CD4-positive, alpha-beta T cell (primary cell): ENCODE data around the gene GPR107. TPM values are rescaled to one million over a fixed set of nuclear protein-coding genes. Genes with fewer than 3 reads are reported as not detected.

Experiments
- ATAC-seq: fragments of 200-7000 bp; cut with Tn5 transposase; one replicate; pipeline ENCODE4 v1.10.0; 2022; ENCODE audit warnings: mild to moderate bottlenecking; ENCODE audit not compliant: poor library complexity
- CTCF ChIA-PET: fragments of 350-600 bp; sonication (Branson Sonifier 250); formaldehyde crosslinking; loops from one replicate; lab custom pipeline; 2021; ENCODE audit warnings: antibody characterized with exemption, inconsistent platforms; lab: Charles Lee
- POLR2A ChIA-PET: fragments of 350-600 bp; sonication (Branson Sonifier 250); formaldehyde crosslinking; loops from one replicate; lab custom pipeline; 2021; ENCODE audit warnings: antibody characterized with exemption, inconsistent platforms; lab: Charles Lee
- DNase-seq, 14 experiments: peaks; one replicate each; pipeline ENCODE4 v3.0.0-alpha.2; 2013 to 2020; ENCODE audit warnings: mixed read lengths in 2 of 14
- H3K27ac ChIP-seq, 2 donors: one replicate each; pipeline versions ENCODE4 v1.5.1 to v1.7.0; 2013; ENCODE audit warnings: low read length in 2 of 2, low read depth in 1 of 2, mild to moderate bottlenecking in 1 of 2
- H3K27me3 ChIP-seq, 2 experiments: 1 replicate in 1 of 2; 2 replicates in 1 of 2; pipeline versions ENCODE4 v1.6.1 to v1.7.0; 2013; ENCODE audit warnings: low read length in 2 of 2, control low read depth in 1 of 2, mild to moderate bottlenecking in 1 of 2, moderate library complexity in 1 of 2; ENCODE audit not compliant: insufficient read depth in 2 of 2, control insufficient read depth in 1 of 2
- H3K36me3 ChIP-seq: one replicate; pipeline ENCODE4 v1.6.1; 2013; ENCODE audit warnings: low read length, control low read depth; ENCODE audit not compliant: insufficient read depth
- H3K4me1 ChIP-seq: one replicate; pipeline ENCODE4 v1.6.1; 2013; ENCODE audit warnings: low read length, control low read depth; ENCODE audit not compliant: insufficient read depth
- H3K4me3 ChIP-seq: one replicate; pipeline ENCODE4 v1.5.1; 2013; ENCODE audit warnings: mild to moderate bottlenecking, low read length, moderate library complexity
- H3K9me3 ChIP-seq, 2 experiments: 1 replicate in 1 of 2; 2 replicates in 1 of 2; pipeline versions ENCODE4 v1.6.1 to v1.7.0; 2013; ENCODE audit warnings: low read length in 2 of 2, mild to moderate bottlenecking in 2 of 2, control low read depth in 1 of 2, moderate library complexity in 1 of 2; ENCODE audit not compliant: control insufficient read depth in 1 of 2, insufficient read depth in 1 of 2
- H3K27ac Mint-ChIP-seq: one replicate; pipeline ENCODE4 v1.8.0; 2020; ENCODE audit warnings: mixed read lengths
- H3K27me3 Mint-ChIP-seq: one replicate; pipeline ENCODE4 v1.8.0; 2021; ENCODE audit warnings: mixed read lengths
- H3K36me3 Mint-ChIP-seq: one replicate; pipeline ENCODE4 v1.8.0; 2021; ENCODE audit warnings: low read depth, mixed read lengths
- H3K4me1 Mint-ChIP-seq: one replicate; pipeline ENCODE4 v1.8.0; 2021; ENCODE audit warnings: low read depth, mixed read lengths
- H3K4me3 Mint-ChIP-seq: one replicate; pipeline ENCODE4 v1.8.0; 2020; ENCODE audit warnings: mild to moderate bottlenecking, mixed read lengths
- H3K9me3 Mint-ChIP-seq: one replicate; pipeline ENCODE4 v1.8.0; 2020; ENCODE audit warnings: mixed read lengths
- intact Hi-C, 2 experiments: fragments of 100-400 bp; cut with DNase I in 1 of 2; cut with micrococcal nuclease in 1 of 2; formaldehyde crosslinking; loops; one replicate each; pipeline versions ENCODE4 v1.15.1 to v1.9.0; 2023 to 2025; cut with DNase I, micrococcal nuclease
- total RNA-seq, 174 experiments: library from RNA in 2 of 174; stranded (reverse) in 2 of 174; gene quantifications; one replicate each; pipeline ENCODE4 v1.2.3 and lab custom pipeline; 2021 to 2026
- TF ChIP-seq, protein P1 (sequence below): fragments of 200-600 bp; IDR thresholded peaks from one replicate; pipeline ENCODE4 v1.8.0; 2022; ENCODE audit warnings: antibody characterized with exemption, mild to moderate bottlenecking

GPR107 gene
- total RNA-seq, 2 experiments from 2014 or later: 18.9 to 19.2 TPM

DNA sequence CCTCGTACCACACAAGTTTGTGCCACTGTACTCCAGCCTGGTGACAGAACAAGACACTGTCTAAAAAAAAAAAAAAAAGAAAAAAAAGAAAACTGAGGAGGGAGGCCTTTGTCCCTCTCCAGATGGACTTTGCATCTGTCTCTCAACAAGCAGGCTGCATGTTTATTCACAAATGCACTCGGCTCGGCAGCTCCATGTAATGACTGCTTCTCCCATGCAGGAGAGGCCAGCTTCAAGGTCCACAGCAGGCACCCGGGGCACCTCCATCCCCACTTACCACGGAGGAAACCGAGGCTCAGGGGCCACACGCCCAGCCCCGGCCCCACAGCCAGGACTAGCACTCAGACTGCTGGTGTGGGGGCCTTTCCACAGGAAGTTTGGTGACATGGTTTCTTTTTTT, 105.4 kb downstream of the GPR107 start:
- Histone ChIP-seq H3K27me3 (no peaks in the 10 kb centered on the region), H3K4me1 (no peaks in the 10 kb centered on the region), H3K9me3 (no peaks in the 10 kb centered on the region), H3K4me3 (no peak overlapping the region), H3K36me3 (no peaks in the 10 kb centered on the region), H3K27ac (no peak overlapping the region)
- Mint-ChIP-seq H3K27ac (no peak overlapping the region), H3K36me3 (no peaks in the 10 kb centered on the region), H3K4me3 (no peak overlapping the region), H3K27me3 (no peaks in the 10 kb centered on the region), H3K4me1 (no peaks in the 10 kb centered on the region), H3K9me3 (no peaks in the 10 kb centered on the region)
- ChIA-PET POLR2A (no interaction called here), CTCF (no interaction called here)
- intact Hi-C loops: no loop called here
- ATAC-seq: no peak
- TF ChIP-seq, protein P1, sequence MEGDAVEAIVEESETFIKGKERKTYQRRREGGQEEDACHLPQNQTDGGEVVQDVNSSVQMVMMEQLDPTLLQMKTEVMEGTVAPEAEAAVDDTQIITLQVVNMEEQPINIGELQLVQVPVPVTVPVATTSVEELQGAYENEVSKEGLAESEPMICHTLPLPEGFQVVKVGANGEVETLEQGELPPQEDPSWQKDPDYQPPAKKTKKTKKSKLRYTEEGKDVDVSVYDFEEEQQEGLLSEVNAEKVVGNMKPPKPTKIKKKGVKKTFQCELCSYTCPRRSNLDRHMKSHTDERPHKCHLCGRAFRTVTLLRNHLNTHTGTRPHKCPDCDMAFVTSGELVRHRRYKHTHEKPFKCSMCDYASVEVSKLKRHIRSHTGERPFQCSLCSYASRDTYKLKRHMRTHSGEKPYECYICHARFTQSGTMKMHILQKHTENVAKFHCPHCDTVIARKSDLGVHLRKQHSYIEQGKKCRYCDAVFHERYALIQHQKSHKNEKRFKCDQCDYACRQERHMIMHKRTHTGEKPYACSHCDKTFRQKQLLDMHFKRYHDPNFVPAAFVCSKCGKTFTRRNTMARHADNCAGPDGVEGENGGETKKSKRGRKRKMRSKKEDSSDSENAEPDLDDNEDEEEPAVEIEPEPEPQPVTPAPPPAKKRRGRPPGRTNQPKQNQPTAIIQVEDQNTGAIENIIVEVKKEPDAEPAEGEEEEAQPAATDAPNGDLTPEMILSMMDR: no peak
- DNase-seq: no peak

DNA sequence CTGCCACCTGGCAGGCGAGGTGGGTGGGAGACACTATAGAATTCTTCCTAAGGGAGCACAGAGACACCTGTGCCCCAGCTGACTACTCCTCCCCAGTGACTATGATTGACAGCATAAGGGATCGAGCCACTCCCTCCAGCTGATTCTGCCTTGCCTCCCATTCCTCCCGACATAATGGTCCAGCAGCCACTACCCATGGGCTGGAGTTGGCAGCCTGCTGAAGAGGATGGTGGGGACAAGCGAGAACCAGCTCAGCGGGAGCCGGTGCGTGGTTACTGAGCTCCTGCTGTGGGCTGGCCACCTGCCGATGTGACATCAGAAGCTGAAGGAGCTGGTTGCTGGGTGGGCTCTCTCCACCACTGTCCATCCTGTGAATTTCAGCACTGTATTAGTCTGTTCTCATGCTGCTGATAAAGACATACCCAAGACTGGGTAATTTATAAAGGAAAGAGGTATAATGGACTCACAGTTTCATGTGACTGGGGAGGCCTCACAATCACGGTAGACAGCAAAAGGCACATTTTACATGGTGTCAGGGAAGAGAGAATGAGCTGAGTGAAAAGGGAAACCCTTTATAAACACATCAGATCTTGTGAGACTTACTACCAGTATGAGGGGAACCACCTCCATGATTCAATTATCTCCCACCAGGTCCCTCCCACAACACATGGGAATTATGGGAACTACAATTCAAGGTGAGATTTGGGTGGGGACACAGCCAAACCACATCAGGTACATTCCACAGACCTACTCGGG, 106.4 kb downstream of the GPR107 start:
- POLR2A ChIA-PET: no interaction called here

DNA sequence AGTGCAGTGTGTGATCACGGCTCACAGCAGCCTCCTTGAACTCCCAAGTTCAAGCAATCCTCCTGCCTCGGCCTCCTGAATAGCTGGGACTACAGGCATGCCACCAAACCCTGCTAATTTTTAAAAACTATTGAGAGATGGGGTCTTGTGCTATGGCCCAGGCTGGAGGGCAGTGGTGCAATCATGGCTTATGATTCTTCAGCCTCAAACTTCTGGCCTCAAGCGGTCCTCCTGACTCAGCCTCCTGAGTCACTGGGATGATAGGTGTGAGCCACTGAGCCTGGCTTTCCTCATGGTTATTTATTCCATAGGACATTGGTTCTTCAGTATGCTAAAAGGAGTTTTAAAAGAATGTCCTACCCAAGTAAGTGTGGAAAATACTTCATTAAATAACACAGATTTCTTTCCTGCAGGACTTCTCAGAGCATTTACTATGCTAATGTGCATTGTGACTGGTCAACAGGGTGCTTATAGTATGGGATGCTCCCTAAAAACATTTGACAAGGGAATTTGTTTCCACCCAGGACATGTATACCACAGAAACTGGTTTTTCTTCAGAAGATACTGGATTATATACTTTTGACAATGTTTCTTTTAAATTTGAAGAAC, 107.3 kb downstream of the GPR107 start:
- intact Hi-C loops: no loop called here
- Histone ChIP-seq H3K27ac (no peak overlapping the region), H3K9me3 (no peaks in the 10 kb centered on the region), H3K36me3 (no peaks in the 10 kb centered on the region), H3K4me1 (no peaks in the 10 kb centered on the region), H3K4me3 (no peak overlapping the region), H3K27me3 (no peaks in the 10 kb centered on the region)
- H3K27me3 Mint-ChIP-seq: no peaks in the 10 kb centered on the region
- no peaks in the 10 kb centered on the region for H3K36me3 Mint-ChIP-seq
- H3K4me1 Mint-ChIP-seq: no peaks in the 10 kb centered on the region
- ChIA-PET CTCF (no interaction called here), POLR2A (no interaction called here)
- ATAC-seq (no peak), DNase-seq (no peak)
- no peaks in the 10 kb centered on the region for H3K9me3 Mint-ChIP-seq
- TF ChIP-seq, protein P1: no peak
- H3K27ac Mint-ChIP-seq: no peak overlapping the region
- no peak overlapping the region for H3K4me3 Mint-ChIP-seq

More for the DNA sequence above, 106.4 kb downstream of the GPR107 start:
- Mint-ChIP-seq H3K27me3 (no peaks in the 10 kb centered on the region), H3K9me3 (no peaks in the 10 kb centered on the region), H3K27ac (no peak overlapping the region), H3K36me3 (no peaks in the 10 kb centered on the region), H3K4me3 (no peak overlapping the region), H3K4me1 (no peaks in the 10 kb centered on the region)
- Histone ChIP-seq H3K4me1 (no peaks in the 10 kb centered on the region), H3K36me3 (no peaks in the 10 kb centered on the region), H3K4me3 (no peak overlapping the region), H3K27me3 (no peaks in the 10 kb centered on the region), H3K27ac (no peak overlapping the region), H3K9me3 (no peaks in the 10 kb centered on the region)
- intact Hi-C loops: no loop called here
- TF ChIP-seq, protein P1: no peak
- DNase-seq (no peak), ATAC-seq (no peak)
- CTCF ChIA-PET: no interaction called here
